Upper lobe of left lung (tissue), 4 donors: ENCODE measurements around the gene MAP1LC3B.

ENCODE experiments used
- POLR2A ChIP-seq, 4 donors: fragments of 450-650 bp; IDR thresholded peaks; one replicate each; pipeline ENCODE4 v1.5.1; 2016 to 2017; ENCODE audit warnings: antibody characterized with exemption in 4 of 4, mild to moderate bottlenecking in 2 of 4
- POLR2AphosphoS5 ChIP-seq, 2 donors: sonication (generic); formaldehyde crosslinking; IDR thresholded peaks; one replicate each; pipeline ENCODE4 v1.5.1; 2017; ENCODE audit warnings: antibody characterized with exemption in 2 of 2
- TF ChIP-seq, protein P1 (sequence below), 6 experiments: fragments of 450-650 bp in 4 of 6; fragments of 200-600 bp in 2 of 6; sonication (generic) in 2 of 6; IDR thresholded peaks; one replicate each; pipeline ENCODE4 v1.5.1; 2016 to 2019; ENCODE audit warnings: antibody characterized with exemption in 6 of 6

DNA sequence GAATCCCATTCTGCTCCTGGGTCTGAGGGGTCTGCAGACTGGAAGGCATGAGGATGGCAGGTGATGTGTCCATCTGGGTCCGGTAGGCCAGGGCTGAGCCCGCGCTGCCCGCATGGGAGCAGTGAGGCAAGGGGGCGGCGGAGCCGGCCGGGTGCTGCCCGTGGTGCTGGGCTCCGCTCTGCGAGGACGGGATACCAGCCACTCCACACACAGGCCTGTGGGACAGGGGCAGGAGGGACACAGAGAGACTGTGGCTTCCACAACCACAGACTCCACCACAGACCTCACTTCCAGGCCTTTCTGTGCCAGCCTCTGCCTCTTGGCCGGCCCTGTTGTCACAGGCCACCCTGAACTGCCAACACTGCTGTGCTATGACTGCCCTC is 25.4 kb downstream of the MAP1LC3B start:
- no peak for TF ChIP-seq POLR2A (IDR thresholded peaks at IDR 0.05)
- TF ChIP-seq, protein P1, sequence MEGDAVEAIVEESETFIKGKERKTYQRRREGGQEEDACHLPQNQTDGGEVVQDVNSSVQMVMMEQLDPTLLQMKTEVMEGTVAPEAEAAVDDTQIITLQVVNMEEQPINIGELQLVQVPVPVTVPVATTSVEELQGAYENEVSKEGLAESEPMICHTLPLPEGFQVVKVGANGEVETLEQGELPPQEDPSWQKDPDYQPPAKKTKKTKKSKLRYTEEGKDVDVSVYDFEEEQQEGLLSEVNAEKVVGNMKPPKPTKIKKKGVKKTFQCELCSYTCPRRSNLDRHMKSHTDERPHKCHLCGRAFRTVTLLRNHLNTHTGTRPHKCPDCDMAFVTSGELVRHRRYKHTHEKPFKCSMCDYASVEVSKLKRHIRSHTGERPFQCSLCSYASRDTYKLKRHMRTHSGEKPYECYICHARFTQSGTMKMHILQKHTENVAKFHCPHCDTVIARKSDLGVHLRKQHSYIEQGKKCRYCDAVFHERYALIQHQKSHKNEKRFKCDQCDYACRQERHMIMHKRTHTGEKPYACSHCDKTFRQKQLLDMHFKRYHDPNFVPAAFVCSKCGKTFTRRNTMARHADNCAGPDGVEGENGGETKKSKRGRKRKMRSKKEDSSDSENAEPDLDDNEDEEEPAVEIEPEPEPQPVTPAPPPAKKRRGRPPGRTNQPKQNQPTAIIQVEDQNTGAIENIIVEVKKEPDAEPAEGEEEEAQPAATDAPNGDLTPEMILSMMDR (IDR thresholded peaks at IDR 0.05): no peak
- no peak for TF ChIP-seq POLR2AphosphoS5 (IDR thresholded peaks at IDR 0.05)
